HG02610 (cell line): ENCODE results near the gene HPD.
A peak's percentile ranks its signal among the peaks of the same experiment; 100 is the strongest.
"Not testable (repeated sequence)": the region's sequence is repeated elsewhere in the genome, so short reads cannot be mapped to it uniquely, and the experiment has no call there.

Experiments used
- ATAC-seq: cut with Tn5 transposase; IDR thresholded peaks from one replicate; pipeline ENCODE4 v1.9.1; 2021; ENCODE audit warnings: mild to moderate bottlenecking, moderate library complexity; ENCODE audit not compliant: unreplicated experiment

Gene HPD

GRCh38 chr12:121869229-121869628 is 10.6 kb upstream of the HPD start:
- ATAC-seq: not testable (repeated sequence)

- no peak for ATAC-seq
These were observed 7.7 kb upstream of the HPD start for GRCh38 chr12:121866331-121866730.

GRCh38 chr12:121861636-121862254 is 3.1 kb upstream of the HPD start:
- ATAC-seq: no peak

- not testable (repeated sequence) for ATAC-seq
These were observed 2.0 kb upstream of the HPD start for GRCh38 chr12:121860699-121861098.

GRCh38 chr12:121860257-121860656 is 1.6 kb upstream of the HPD start:
- no peak for ATAC-seq

GRCh38 chr12:121858318-121858661 is 369 bp downstream of the HPD start:
- ATAC-seq: no peak

GRCh38 chr12:121857322-121858246 is 1.1 kb downstream of the HPD start:
- ATAC-seq: no peak

- not testable (repeated sequence) for ATAC-seq
These were observed 6.3 kb downstream of the HPD start for GRCh38 chr12:121852392-121852791.

GRCh38 chr12:121849665-121850064 is 9.0 kb downstream of the HPD start:
- no peak for ATAC-seq

- ATAC-seq: no peak
These were observed 9.4 kb downstream of the HPD start for GRCh38 chr12:121849211-121849610.

- ATAC-seq: no peak
These were observed 13.0 kb downstream of the HPD start for GRCh38 chr12:121845701-121846100.

GRCh38 chr12:121843236-121843982 is 15.2 kb downstream of the HPD start:
- no peak for ATAC-seq

- no peak for ATAC-seq
These were observed 18.5 kb downstream of the HPD start for GRCh38 chr12:121839993-121840761.

- peak; percentile 90 for ATAC-seq
These were observed 19.3 kb downstream of the HPD start for GRCh38 chr12:121839106-121839992.

GRCh38 chr12:121838126-121838525 is 20.5 kb downstream of the HPD start:
- no peak for ATAC-seq

GRCh38 chr12:121837680-121838079 is 21.0 kb downstream of the HPD start:
- ATAC-seq: no peak

- no peak for ATAC-seq
These were observed 27.0 kb downstream of the HPD start for GRCh38 chr12:121831571-121832245.

- ATAC-seq: no peak
These were observed 27.9 kb downstream of the HPD start for GRCh38 chr12:121830588-121831265.

GRCh38 chr12:121830134-121830533 is 28.5 kb downstream of the HPD start:
- no peak for ATAC-seq
